Trophoblast cell (in vitro differentiated cells and primary cell): ENCODE results near the gene BMPER.

Experiments
- DNase-seq, 2 donors: peaks; one replicate each; pipeline ENCODE4 v3.0.0-alpha.2; 2016
- H2AFZ ChIP-seq: 2 replicates; pipeline ENCODE4 v1.6.1; 2013; ENCODE audit warnings: low read length, moderate library complexity, mild to moderate bottlenecking; ENCODE audit not compliant: insufficient read depth, poor library complexity
- H2AK5ac ChIP-seq: 2 replicates; pipeline ENCODE4 v1.6.1; 2013; ENCODE audit warnings: mild to moderate bottlenecking, low read length
- H2BK120ac ChIP-seq: 2 replicates; pipeline ENCODE4 v1.6.1; 2013; ENCODE audit warnings: low read length, mild to moderate bottlenecking, moderate library complexity; ENCODE audit not compliant: insufficient read depth, poor library complexity
- H2BK12ac ChIP-seq: 2 replicates; pipeline ENCODE4 v1.6.1; 2013; ENCODE audit warnings: mild to moderate bottlenecking, low read length, moderate library complexity
- H2BK5ac ChIP-seq: 2 replicates; pipeline ENCODE4 v1.6.1; 2013; ENCODE audit warnings: low read length, low read depth, moderate library complexity, mild to moderate bottlenecking; ENCODE audit not compliant: poor library complexity
- H3K14ac ChIP-seq: 2 replicates; pipeline ENCODE4 v1.6.1; 2013; ENCODE audit warnings: mild to moderate bottlenecking, low read length
- H3K18ac ChIP-seq: 2 replicates; pipeline ENCODE4 v1.6.1; 2013; ENCODE audit warnings: mild to moderate bottlenecking, low read length
- H3K23ac ChIP-seq: 2 replicates; pipeline ENCODE4 v1.6.1; 2013; ENCODE audit warnings: low read length
- H3K27ac ChIP-seq: 2 replicates; pipeline ENCODE4 v1.5.1; 2013; ENCODE audit warnings: low read depth, mild to moderate bottlenecking, inconsistent platforms, low read length, moderate library complexity
- H3K27me3 ChIP-seq: 2 replicates; pipeline ENCODE4 v1.6.1; 2013; ENCODE audit warnings: inconsistent platforms, mild to moderate bottlenecking, low read length, moderate library complexity; ENCODE audit not compliant: insufficient read depth
- H3K36me3 ChIP-seq, 2 experiments: 1 replicate in 1 of 2; 2 replicates in 1 of 2; pipeline ENCODE4 v1.6.1; 2013; ENCODE audit warnings: low read length in 2 of 2, mild to moderate bottlenecking in 2 of 2, moderate library complexity in 1 of 2; ENCODE audit not compliant: insufficient read depth in 2 of 2, control insufficient read depth in 1 of 2
- H3K4ac ChIP-seq: 2 replicates; pipeline ENCODE4 v1.6.1; 2013; ENCODE audit warnings: low read depth, mild to moderate bottlenecking, low read length, moderate library complexity
- H3K4me1 ChIP-seq, 2 experiments: 1 replicate in 1 of 2; 2 replicates in 1 of 2; pipeline ENCODE4 v1.6.1; 2013; ENCODE audit warnings: low read length in 2 of 2, mild to moderate bottlenecking in 2 of 2, moderate library complexity in 1 of 2; ENCODE audit not compliant: insufficient read depth in 2 of 2, control insufficient read depth in 1 of 2
- H3K4me2 ChIP-seq: 2 replicates; pipeline ENCODE4 v1.6.1; 2013; ENCODE audit warnings: inconsistent platforms, mild to moderate bottlenecking, low read length, moderate library complexity
- H3K4me3 ChIP-seq: 2 replicates; pipeline ENCODE4 v1.5.1; 2013; ENCODE audit warnings: mild to moderate bottlenecking, low read depth, low read length, inconsistent platforms
- H3K79me1 ChIP-seq: one replicate; pipeline ENCODE4 v1.6.1; 2013; ENCODE audit warnings: low read length
- H3K79me2 ChIP-seq: 2 replicates; pipeline ENCODE4 v1.6.1; 2013; ENCODE audit warnings: low read length, mild to moderate bottlenecking; ENCODE audit not compliant: control insufficient read depth, insufficient read depth, poor library complexity
- H3K9ac ChIP-seq: 2 replicates; pipeline ENCODE4 v1.6.1; 2013; ENCODE audit warnings: mild to moderate bottlenecking, low read length
- H3K9me3 ChIP-seq: 2 replicates; pipeline ENCODE4 v1.6.1; 2013; ENCODE audit warnings: low read depth, mild to moderate bottlenecking, control low read depth, inconsistent platforms, low read length; ENCODE audit not compliant: insufficient read depth
- H4K12ac ChIP-seq: 2 replicates; pipeline ENCODE4 v1.6.1; 2013; ENCODE audit warnings: low read depth, mild to moderate bottlenecking, low read length, moderate library complexity
- H4K8ac ChIP-seq: 2 replicates; pipeline ENCODE4 v1.6.1; 2013; ENCODE audit warnings: low read depth, mild to moderate bottlenecking, low read length, moderate library complexity
- H4K91ac ChIP-seq: one replicate; pipeline ENCODE4 v1.6.1; 2013; ENCODE audit warnings: low read depth, mild to moderate bottlenecking, low read length, moderate library complexity
- WGBS: extraction: QIAGEN DNeasy Blood & Tissue Kit; methylation state at CpG from one replicate; pipeline ENCODE4 v1.1.7; 2013; ENCODE audit warnings: missing lambda C conversion rate; ENCODE audit not compliant: insufficient read length, insufficient coverage; ENCODE audit errors: extremely low coverage; 5-methylcytosine and 5-hydroxymethylcytosine counted together

Gene BMPER

GRCh38 chr7:33873981-33874750, 31.2 kb upstream of the BMPER start:
- no peak overlapping the region for H3K4ac ChIP-seq
- DNase-seq, result peak; percentile 59 to 85

DNA sequence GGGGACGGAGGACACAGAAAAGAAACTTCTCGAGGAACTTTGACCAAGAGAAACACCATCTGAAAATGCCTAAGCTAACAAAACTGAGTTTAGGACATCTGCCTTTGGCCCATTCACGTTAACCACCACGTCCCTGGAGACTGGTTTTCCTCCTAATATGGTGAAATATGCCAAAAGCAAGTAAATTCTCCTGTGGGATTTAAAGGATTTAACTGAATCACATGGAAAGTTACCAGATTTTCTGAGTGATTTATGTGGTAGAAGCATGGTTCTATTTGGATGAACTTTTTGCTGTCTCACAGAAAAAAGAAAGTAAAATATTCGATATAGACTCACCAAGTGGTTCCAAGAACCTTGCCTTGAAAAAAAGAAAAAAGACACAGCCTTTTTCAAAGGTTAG, 30.4 kb upstream of the BMPER start:
- no peak overlapping the region for H3K23ac ChIP-seq
- H3K14ac ChIP-seq, result no peak overlapping the region
- no peak overlapping the region for H3K27ac ChIP-seq
- no peak overlapping the region for H2BK12ac ChIP-seq
- H3K9me3 ChIP-seq, result no peaks in the 10 kb centered on the region
- H2AFZ ChIP-seq, result no peak overlapping the region
- peaks cover 0 to 9% of the 10 kb centered on the region in 2 experiments for H3K4me1 ChIP-seq
- no peak for DNase-seq
- H3K79me1 ChIP-seq, result no peaks in the 10 kb centered on the region
- H3K9ac ChIP-seq, result no peak overlapping the region
- no peaks in the 10 kb centered on the region for H3K36me3 ChIP-seq
- no peak overlapping the region for H2BK120ac ChIP-seq
- no peak overlapping the region for H2AK5ac ChIP-seq
- H3K4me2 ChIP-seq, result no peak overlapping the region
- H3K4ac ChIP-seq, result no peak overlapping the region
- no peak overlapping the region for H4K8ac ChIP-seq
- H3K27me3 ChIP-seq, result no peaks in the 10 kb centered on the region
- H2BK5ac ChIP-seq, result no peak overlapping the region
- H3K18ac ChIP-seq, result no peak overlapping the region
- H3K79me2 ChIP-seq, result no peaks in the 10 kb centered on the region
- H4K12ac ChIP-seq, result no peak overlapping the region
- H3K4me3 ChIP-seq, result no peak overlapping the region
- no CpG with 5 or more reads among the region's 5 CpGs for WGBS
- H4K91ac ChIP-seq, result no peak overlapping the region

More at GRCh38 chr7:33873981-33874750, 31.2 kb upstream of the BMPER start:
- Histone ChIP-seq H3K79me1 (no peaks in the 10 kb centered on the region), H3K14ac (no peak overlapping the region), H4K8ac (no peak overlapping the region), H2BK12ac (no peak overlapping the region), H4K12ac (no peak overlapping the region), H4K91ac (no peak overlapping the region), H2BK5ac (no peak overlapping the region), H3K79me2 (no peaks in the 10 kb centered on the region), H2BK120ac (no peak overlapping the region), H3K36me3 (no peaks in the 10 kb centered on the region), H3K27me3 (no peaks in the 10 kb centered on the region), H3K4me2 (no peak overlapping the region), H3K9me3 (no peaks in the 10 kb centered on the region), H3K27ac (no peak overlapping the region), H3K4me1 (peaks cover 0 to 10% of the 10 kb centered on the region in 2 experiments), H2AFZ (no peak overlapping the region), H3K18ac (no peak overlapping the region), H2AK5ac (no peak overlapping the region), H3K4me3 (no peak overlapping the region), H3K9ac (no peak overlapping the region), H3K23ac (no peak overlapping the region)
- WGBS, result no CpG with 5 or more reads among the region's 4 CpGs

GRCh38 chr7:33876596-33877274, 28.6 kb upstream of the BMPER start:
- DNase-seq, result no peak
- Histone ChIP-seq H2AK5ac (no peak overlapping the region), H2AFZ (no peak overlapping the region), H3K36me3 (no peaks in the 10 kb centered on the region), H2BK12ac (no peak overlapping the region), H3K4me1 (peaks cover 0 to 8% of the 10 kb centered on the region in 2 experiments), H3K27me3 (no peaks in the 10 kb centered on the region), H3K23ac (no peak overlapping the region), H3K4me3 (no peak overlapping the region), H3K79me2 (no peaks in the 10 kb centered on the region), H4K91ac (no peak overlapping the region), H4K12ac (no peak overlapping the region), H2BK5ac (no peak overlapping the region), H3K27ac (no peak overlapping the region), H3K18ac (no peak overlapping the region), H3K14ac (no peak overlapping the region), H3K4me2 (no peak overlapping the region), H3K9me3 (no peaks in the 10 kb centered on the region), H3K79me1 (no peaks in the 10 kb centered on the region), H3K9ac (no peak overlapping the region), H4K8ac (no peak overlapping the region), H3K4ac (no peak overlapping the region), H2BK120ac (no peak overlapping the region)
- no CpG with 5 or more reads among the region's 3 CpGs for WGBS

DNA sequence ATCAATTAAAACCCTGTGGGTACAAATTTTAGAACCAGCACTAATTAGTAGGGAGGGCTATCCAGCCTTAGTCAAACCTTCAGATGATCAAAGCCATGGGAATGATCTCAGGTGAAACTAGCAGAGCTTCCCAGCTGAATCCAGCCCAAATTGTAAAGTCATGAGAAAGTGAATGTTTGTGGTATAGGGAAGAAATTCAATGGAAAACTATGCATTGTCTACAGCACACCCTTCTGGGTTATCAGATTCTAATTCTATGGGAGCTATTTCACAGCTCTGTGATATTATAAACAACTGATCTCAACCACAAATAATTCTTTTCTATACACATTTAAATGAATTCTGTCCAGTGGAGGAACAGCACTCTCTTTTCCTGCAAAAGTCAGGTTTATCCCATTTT, 24.6 kb upstream of the BMPER start:
- H3K79me2 ChIP-seq, result no peaks in the 10 kb centered on the region
- peak in 1 of 2 donors; percentile 35 for DNase-seq
- H2BK5ac ChIP-seq, result no peak overlapping the region
- H3K18ac ChIP-seq, result no peak overlapping the region
- H4K12ac ChIP-seq, result no peak overlapping the region
- no peak overlapping the region for H2BK120ac ChIP-seq
- H3K79me1 ChIP-seq, result no peaks in the 10 kb centered on the region
- no peak overlapping the region for H3K9ac ChIP-seq
- no peak overlapping the region for H2BK12ac ChIP-seq
- no peak overlapping the region for H2AFZ ChIP-seq
- no peak overlapping the region for H3K14ac ChIP-seq
- no peak overlapping the region for H3K4me2 ChIP-seq
- no peaks in the 10 kb centered on the region for H3K36me3 ChIP-seq
- H3K9me3 ChIP-seq, result no peaks in the 10 kb centered on the region
- no peak overlapping the region for H2AK5ac ChIP-seq
- no peaks in the 10 kb centered on the region for H3K27me3 ChIP-seq
- H3K4ac ChIP-seq, result no peak overlapping the region
- no peak overlapping the region for H3K23ac ChIP-seq
- no peak overlapping the region for H4K91ac ChIP-seq
- no peak overlapping the region for H3K4me3 ChIP-seq
- peaks cover 5 to 6% of the 10 kb centered on the region in 2 experiments for H3K4me1 ChIP-seq
- H3K27ac ChIP-seq, result no peak overlapping the region
- H4K8ac ChIP-seq, result no peak overlapping the region
